Measurements from ENCODE around the gene CNN2.
"Not testable (repeated sequence)": the region's sequence is repeated elsewhere in the genome, so short reads cannot be mapped to it uniquely, and the experiment has no call there.

CNN2 gene

GRCh38 chr19:1025080-1025479 is 1.3 kb upstream of the CNN2 start:
- in situ Hi-C loops (cut with MboI; ENCODE audit: low sequenced_read_pairs), result not testable (repeated sequence)

GRCh38 chr19:1026783-1027649 is 608 bp downstream of the CNN2 start:
- in situ Hi-C loops (cut with MboI; ENCODE audit: low sequenced_read_pairs), result no loop called here

GRCh38 chr19:1027650-1028061 is 1.2 kb downstream of the CNN2 start:
- in situ Hi-C loops (cut with MboI; ENCODE audit: low sequenced_read_pairs), result no loop called here

GRCh38 chr19:1028062-1028926 is 1.9 kb downstream of the CNN2 start:
- in situ Hi-C loops (cut with MboI; ENCODE audit: low sequenced_read_pairs), result no loop called here

GRCh38 chr19:1032264-1032867 is 6.0 kb downstream of the CNN2 start:
- in situ Hi-C loops (cut with MboI; ENCODE audit: low sequenced_read_pairs), result no loop called here

- in situ Hi-C loops (cut with MboI; ENCODE audit: low sequenced_read_pairs), result no loop called here
These were observed 9.7 kb downstream of the CNN2 start for GRCh38 chr19:1035998-1036621.

- in situ Hi-C loops (cut with MboI; ENCODE audit: low sequenced_read_pairs), result no loop called here
These were observed 11.2 kb downstream of the CNN2 start for GRCh38 chr19:1037621-1038064.

- in situ Hi-C loops (cut with MboI; ENCODE audit: low sequenced_read_pairs), result no loop called here
These were observed 12.7 kb downstream of the CNN2 start for GRCh38 chr19:1038978-1039645.

GRCh38 chr19:1039646-1040475 is 13.5 kb downstream of the CNN2 start, which contains the start of gene ABCA7:
Gene ABCA7 (plus strand): TSS chr19:1040107. CDS start chr19:1041362, 1,255 bp downstream.
- in situ Hi-C loops (cut with MboI; ENCODE audit: low sequenced_read_pairs), result no loop called here

- in situ Hi-C loops (cut with MboI; ENCODE audit: low sequenced_read_pairs), result no loop called here
These were observed 14.3 kb downstream of the CNN2 start for GRCh38 chr19:1040476-1041271.

- in situ Hi-C loops (cut with MboI; ENCODE audit: low sequenced_read_pairs), result no loop called here
These were observed 14.9 kb downstream of the CNN2 start for GRCh38 chr19:1041272-1041834.

- in situ Hi-C loops (cut with MboI; ENCODE audit: low sequenced_read_pairs), result no loop called here
These were observed 15.7 kb downstream of the CNN2 start for GRCh38 chr19:1041835-1042685.

- in situ Hi-C loops (cut with MboI; ENCODE audit: low sequenced_read_pairs), result no loop called here
These were observed 16.5 kb downstream of the CNN2 start for GRCh38 chr19:1042689-1043511.

- in situ Hi-C loops (cut with MboI; ENCODE audit: low sequenced_read_pairs), result no loop called here
These were observed 18.8 kb downstream of the CNN2 start for GRCh38 chr19:1045247-1045603.

GRCh38 chr19:1046117-1046626 is 19.8 kb downstream of the CNN2 start:
- in situ Hi-C loops (cut with MboI; ENCODE audit: low sequenced_read_pairs), result no loop called here
